Measurements from ENCODE around the gene SIX3. TPM values are rescaled to one million over a fixed set of nuclear protein-coding genes. Genes with fewer than 3 reads are reported as not detected.

SIX3 gene
- total RNA-seq, 2 donors from 2014 or later, result 1.9 to 5.7 TPM

- H3K9me3 Mint-ChIP-seq, result no peaks in the 10 kb centered on the region
- no peaks in the 10 kb centered on the region for H3K36me3 Mint-ChIP-seq (ENCODE audit: low read depth)
- no peak overlapping the region for H3K27ac Mint-ChIP-seq
- peak overlapping the region; percentile 79 for H3K4me3 ChIP-seq (ENCODE audit: low read length)
- peaks cover 11% of the 10 kb centered on the region for H3K4me1 ChIP-seq (ENCODE audit: control insufficient read depth, insufficient read depth, low read length)
- H3K4me1 Mint-ChIP-seq, result peaks cover 51% of the 10 kb centered on the region
- no peaks in the 10 kb centered on the region for H3K36me3 ChIP-seq (ENCODE audit: control insufficient read depth, insufficient read depth, low read length)
- no peaks in the 10 kb centered on the region for H3K9me3 ChIP-seq (ENCODE audit: control insufficient read depth, low read length)
- H3K27ac ChIP-seq (ENCODE audit: low read depth, low read length), result no peak overlapping the region
- peak overlapping the region; percentile 69 for H3K4me3 Mint-ChIP-seq
- H3K27me3 Mint-ChIP-seq (ENCODE audit: insufficient read depth), result peaks cover 89% of the 10 kb centered on the region
- TF ChIP-seq, protein P1, sequence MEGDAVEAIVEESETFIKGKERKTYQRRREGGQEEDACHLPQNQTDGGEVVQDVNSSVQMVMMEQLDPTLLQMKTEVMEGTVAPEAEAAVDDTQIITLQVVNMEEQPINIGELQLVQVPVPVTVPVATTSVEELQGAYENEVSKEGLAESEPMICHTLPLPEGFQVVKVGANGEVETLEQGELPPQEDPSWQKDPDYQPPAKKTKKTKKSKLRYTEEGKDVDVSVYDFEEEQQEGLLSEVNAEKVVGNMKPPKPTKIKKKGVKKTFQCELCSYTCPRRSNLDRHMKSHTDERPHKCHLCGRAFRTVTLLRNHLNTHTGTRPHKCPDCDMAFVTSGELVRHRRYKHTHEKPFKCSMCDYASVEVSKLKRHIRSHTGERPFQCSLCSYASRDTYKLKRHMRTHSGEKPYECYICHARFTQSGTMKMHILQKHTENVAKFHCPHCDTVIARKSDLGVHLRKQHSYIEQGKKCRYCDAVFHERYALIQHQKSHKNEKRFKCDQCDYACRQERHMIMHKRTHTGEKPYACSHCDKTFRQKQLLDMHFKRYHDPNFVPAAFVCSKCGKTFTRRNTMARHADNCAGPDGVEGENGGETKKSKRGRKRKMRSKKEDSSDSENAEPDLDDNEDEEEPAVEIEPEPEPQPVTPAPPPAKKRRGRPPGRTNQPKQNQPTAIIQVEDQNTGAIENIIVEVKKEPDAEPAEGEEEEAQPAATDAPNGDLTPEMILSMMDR (conservative IDR thresholded peaks at IDR 0.05), result no peak
- peak; percentile 72 for DNase-seq
- WGBS, 2 experiments (ENCODE audit: insufficient coverage in 1 of 2, insufficient read length in 1 of 2), result 0 to 8% methylated on average over 4 to 25 of the region's 25 CpGs
- H3K27me3 ChIP-seq (ENCODE audit: control insufficient read depth, insufficient read depth, low read length, poor library complexity, severe bottlenecking), result peaks cover 99% of the 10 kb centered on the region
- H3K9ac ChIP-seq (ENCODE audit: extremely low read depth, low read length, poor library complexity, severe bottlenecking), result no peak overlapping the region
These were observed 604 bp upstream of the SIX3 start for GRCh38 chr2:44940732-44941464.

DNA sequence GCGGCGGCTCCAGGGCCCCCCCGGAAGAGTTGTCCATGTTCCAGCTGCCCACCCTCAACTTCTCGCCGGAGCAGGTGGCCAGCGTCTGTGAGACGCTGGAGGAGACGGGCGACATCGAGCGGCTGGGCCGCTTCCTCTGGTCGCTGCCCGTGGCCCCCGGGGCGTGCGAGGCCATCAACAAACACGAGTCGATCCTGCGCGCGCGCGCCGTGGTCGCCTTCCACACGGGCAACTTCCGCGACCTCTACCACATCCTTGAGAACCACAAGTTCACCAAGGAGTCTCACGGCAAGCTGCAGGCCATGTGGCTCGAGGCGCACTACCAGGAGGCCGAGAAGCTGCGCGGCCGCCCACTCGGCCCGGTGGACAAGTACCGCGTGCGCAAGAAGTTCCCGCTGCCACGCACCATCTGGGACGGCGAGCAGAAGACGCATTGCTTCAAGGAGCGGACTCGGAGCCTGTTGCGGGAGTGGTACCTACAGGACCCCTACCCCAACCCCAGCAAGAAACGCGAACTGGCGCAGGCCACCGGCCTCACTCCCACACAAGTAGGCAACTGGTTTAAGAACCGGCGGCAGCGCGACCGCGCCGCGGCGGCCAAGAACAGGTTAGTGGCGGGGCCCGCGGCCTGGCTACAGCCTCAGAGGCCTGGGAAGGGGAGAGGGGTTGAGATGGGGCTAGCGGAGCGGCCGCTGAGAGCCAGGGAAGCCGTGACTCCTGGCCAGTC, 965 bp downstream of the SIX3 start:
- WGBS, 2 experiments (ENCODE audit: insufficient coverage in 1 of 2, insufficient read length in 1 of 2), result 1 to 4% methylated on average over 23 to 69 of the region's 69 CpGs
- Histone ChIP-seq H3K27ac (ENCODE audit: low read depth, low read length) (no peak overlapping the region), H3K4me3 (ENCODE audit: low read length) (peak overlapping the region; percentile 73), H3K9ac (ENCODE audit: extremely low read depth, low read length, poor library complexity, severe bottlenecking) (no peak overlapping the region), H3K36me3 (ENCODE audit: control insufficient read depth, insufficient read depth, low read length) (no peaks in the 10 kb centered on the region), H3K4me1 (ENCODE audit: control insufficient read depth, insufficient read depth, low read length) (peaks cover 16% of the 10 kb centered on the region), H3K27me3 (ENCODE audit: control insufficient read depth, insufficient read depth, low read length, poor library complexity, severe bottlenecking) (peaks cover 99% of the 10 kb centered on the region), H3K9me3 (ENCODE audit: control insufficient read depth, low read length) (no peaks in the 10 kb centered on the region)
- Mint-ChIP-seq H3K27me3 (ENCODE audit: insufficient read depth) (peaks cover 89% of the 10 kb centered on the region), H3K27ac (no peak overlapping the region), H3K4me1 (peaks cover 53% of the 10 kb centered on the region), H3K4me3 (peak overlapping the region; percentile 69), H3K36me3 (ENCODE audit: low read depth) (peaks cover 6% of the 10 kb centered on the region), H3K9me3 (no peaks in the 10 kb centered on the region)
- peak; percentile 56 for DNase-seq
- TF ChIP-seq, protein P1 (conservative IDR thresholded peaks at IDR 0.05), result no peak

- peaks cover 53% of the 10 kb centered on the region for H3K4me1 Mint-ChIP-seq
- no peaks in the 10 kb centered on the region for H3K9me3 Mint-ChIP-seq
- no peak overlapping the region for H3K9ac ChIP-seq (ENCODE audit: extremely low read depth, low read length, poor library complexity, severe bottlenecking)
- H3K27me3 Mint-ChIP-seq (ENCODE audit: insufficient read depth), result peaks cover 91% of the 10 kb centered on the region
- H3K4me1 ChIP-seq (ENCODE audit: control insufficient read depth, insufficient read depth, low read length), result peaks cover 13% of the 10 kb centered on the region
- peak; percentile 82 for DNase-seq
- peak overlapping the region; percentile 69 for H3K4me3 Mint-ChIP-seq
- H3K36me3 ChIP-seq (ENCODE audit: control insufficient read depth, insufficient read depth, low read length), result no peaks in the 10 kb centered on the region
- peaks cover 6% of the 10 kb centered on the region for H3K36me3 Mint-ChIP-seq (ENCODE audit: low read depth)
- TF ChIP-seq, protein P1 (conservative IDR thresholded peaks at IDR 0.05), result no peak
- 7 to 10% methylated on average over 31 to 36 of the region's 36 CpGs for WGBS, 2 experiments (ENCODE audit: insufficient coverage in 1 of 2, insufficient read length in 1 of 2)
- H3K9me3 ChIP-seq (ENCODE audit: control insufficient read depth, low read length), result no peaks in the 10 kb centered on the region
- H3K27me3 ChIP-seq (ENCODE audit: control insufficient read depth, insufficient read depth, low read length, poor library complexity, severe bottlenecking), result peaks cover 99% of the 10 kb centered on the region
- H3K27ac ChIP-seq (ENCODE audit: low read depth, low read length), result no peak overlapping the region
- H3K4me3 ChIP-seq (ENCODE audit: low read length), result peak overlapping the region; percentile 73
- H3K27ac Mint-ChIP-seq, result no peak overlapping the region
These were observed 1.7 kb downstream of the SIX3 start for GRCh38 chr2:44943031-44943692.

Measured in endodermal cell (in vitro differentiated cells).